Hematopoietic multipotent progenitor cell treated with erythropoietin and hydrocortisone succinate and interleukin-3 and kit ligand, for 8 days (in vitro differentiated cells): ENCODE measurements around the gene SHC2.

Experiments
- DNase-seq: peaks from one replicate; pipeline ENCODE4 v3.0.0-alpha.2; 2015

SHC2 gene

GRCh38 chr19:369256-369655 lies 91.6 kb downstream of the SHC2 start:
- no peak for DNase-seq

- no peak for DNase-seq
Observed at GRCh38 chr19:368630-369024, 92.2 kb downstream of the SHC2 start.

- no peak for DNase-seq
Observed at GRCh38 chr19:367963-368629, 92.7 kb downstream of the SHC2 start.

- no peak for DNase-seq
Observed at GRCh38 chr19:367561-367960, 93.3 kb downstream of the SHC2 start.

- DNase-seq = no peak
Observed at GRCh38 chr19:366951-367350, 93.9 kb downstream of the SHC2 start.
